Cardiac muscle cell (in vitro differentiated cells and primary cell): Measurements from ENCODE around the gene TXK. TPM values are rescaled to one million over a fixed set of nuclear protein-coding genes. Genes with fewer than 3 reads are reported as not detected.

ENCODE experiments used
- DNase-seq, 2 donors: peaks; one replicate each; pipeline versions ENCODE4 v3.0.0 to v3.0.0-alpha.2; 2010 to 2017; ENCODE audit warnings: low read depth in 1 of 2, low spot score in 1 of 2
- H3K27ac ChIP-seq: fragments of 200-600 bp; sonication (generic); 2 replicates; pipeline ENCODE4 v1.5.1; 2016
- H3K27me3 ChIP-seq: fragments of 200-600 bp; sonication (generic); 2 replicates; pipeline ENCODE4 v1.6.0; 2016; ENCODE audit warnings: control low read depth
- H3K36me3 ChIP-seq: fragments of 200-600 bp; sonication (generic); 2 replicates; pipeline ENCODE4 v1.5.1; 2016; ENCODE audit warnings: control low read depth
- H3K4me1 ChIP-seq: fragments of 200-600 bp; sonication (generic); 2 replicates; pipeline ENCODE4 v1.8.1; 2017; ENCODE audit warnings: low read depth, mild to moderate bottlenecking, mixed run types
- H3K4me3 ChIP-seq: fragments of 200-600 bp; sonication (generic); 2 replicates; pipeline ENCODE4 v1.5.1; 2016; ENCODE audit warnings: mild to moderate bottlenecking
- H3K9me3 ChIP-seq: fragments of 200-600 bp; sonication (generic); 2 replicates; pipeline ENCODE4 v1.5.1; 2017; ENCODE audit warnings: low read depth, mild to moderate bottlenecking, control low read depth
- polyA plus RNA-seq: library from polyadenylated mRNA; unstranded; fragments of >200 nt; fragmentation: Nextera tagmentation; extraction: Ambion mirVana; gene quantifications from 2 replicates; pipeline ENCODE4 v1.2.1, GENCODE V29; 2016
- total RNA-seq: library from RNA; depleted of rRNA; stranded (reverse); fragments of >200 nt; gene quantifications from 2 replicates; pipeline ENCODE4 v1.2.3, GENCODE V29; 2016
- TF ChIP-seq, protein P1 (sequence below): IDR thresholded peaks from 2 replicates; pipeline ENCODE4 v1.5.1; 2012; ENCODE audit warnings: low read depth, mild to moderate bottlenecking, low read length

The TXK gene
- total and polyA plus RNA-seq, 2 experiments from 2014 or later = 0.83 to 0.93 TPM

DNA sequence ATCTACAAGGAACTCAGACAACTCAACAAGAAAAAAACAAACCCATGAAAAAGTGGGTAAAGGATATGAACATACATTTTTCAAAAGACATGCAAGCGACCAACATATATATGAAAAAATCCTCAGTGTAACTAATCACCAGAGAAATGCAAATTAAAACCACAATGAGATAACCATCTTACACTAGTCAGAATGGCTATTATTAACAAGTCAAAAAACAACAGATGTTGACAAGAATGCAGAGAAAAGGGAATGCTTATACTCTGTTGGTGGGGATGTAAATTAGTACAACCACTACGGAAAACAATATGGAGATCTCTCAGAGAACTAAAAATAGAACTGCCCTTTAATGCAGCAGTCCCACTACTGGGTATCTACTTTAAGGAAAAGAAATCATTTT lies 105.4 kb downstream of the TXK start:
- H3K9me3 ChIP-seq = no peaks in the 10 kb centered on the region
- no peaks in the 10 kb centered on the region for H3K36me3 ChIP-seq
- no peak overlapping the region for H3K4me3 ChIP-seq
- H3K4me1 ChIP-seq = peaks cover 50% of the 10 kb centered on the region
- DNase-seq = no peak
- TF ChIP-seq, protein P1, sequence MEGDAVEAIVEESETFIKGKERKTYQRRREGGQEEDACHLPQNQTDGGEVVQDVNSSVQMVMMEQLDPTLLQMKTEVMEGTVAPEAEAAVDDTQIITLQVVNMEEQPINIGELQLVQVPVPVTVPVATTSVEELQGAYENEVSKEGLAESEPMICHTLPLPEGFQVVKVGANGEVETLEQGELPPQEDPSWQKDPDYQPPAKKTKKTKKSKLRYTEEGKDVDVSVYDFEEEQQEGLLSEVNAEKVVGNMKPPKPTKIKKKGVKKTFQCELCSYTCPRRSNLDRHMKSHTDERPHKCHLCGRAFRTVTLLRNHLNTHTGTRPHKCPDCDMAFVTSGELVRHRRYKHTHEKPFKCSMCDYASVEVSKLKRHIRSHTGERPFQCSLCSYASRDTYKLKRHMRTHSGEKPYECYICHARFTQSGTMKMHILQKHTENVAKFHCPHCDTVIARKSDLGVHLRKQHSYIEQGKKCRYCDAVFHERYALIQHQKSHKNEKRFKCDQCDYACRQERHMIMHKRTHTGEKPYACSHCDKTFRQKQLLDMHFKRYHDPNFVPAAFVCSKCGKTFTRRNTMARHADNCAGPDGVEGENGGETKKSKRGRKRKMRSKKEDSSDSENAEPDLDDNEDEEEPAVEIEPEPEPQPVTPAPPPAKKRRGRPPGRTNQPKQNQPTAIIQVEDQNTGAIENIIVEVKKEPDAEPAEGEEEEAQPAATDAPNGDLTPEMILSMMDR = no peak
- no peaks in the 10 kb centered on the region for H3K27me3 ChIP-seq
- no peak overlapping the region for H3K27ac ChIP-seq

DNA sequence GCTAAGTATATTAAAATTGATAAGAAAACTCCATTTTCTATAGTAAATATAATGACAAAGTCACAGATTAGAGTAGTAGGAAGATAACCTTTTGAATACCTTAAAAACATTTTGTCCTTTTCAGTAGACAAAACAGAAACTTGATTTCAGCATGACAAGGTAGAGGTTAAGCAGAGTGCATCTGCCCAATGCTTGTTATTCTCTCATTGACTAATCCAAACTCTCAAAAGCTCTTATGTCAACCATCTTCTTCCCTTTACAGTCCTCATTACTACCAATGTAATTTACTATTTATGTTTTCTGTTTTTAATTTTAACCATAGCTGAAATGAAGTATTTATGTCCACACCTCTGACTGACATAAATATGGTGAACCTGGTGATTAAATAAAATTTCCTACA lies 106.4 kb downstream of the TXK start:
- H3K4me1 ChIP-seq = peaks cover 44% of the 10 kb centered on the region
- no peak for DNase-seq
- no peaks in the 10 kb centered on the region for H3K36me3 ChIP-seq
- no peak overlapping the region for H3K27ac ChIP-seq
- no peaks in the 10 kb centered on the region for H3K27me3 ChIP-seq
- TF ChIP-seq, protein P1 = no peak
- H3K4me3 ChIP-seq = no peak overlapping the region
- H3K9me3 ChIP-seq = no peaks in the 10 kb centered on the region

DNA sequence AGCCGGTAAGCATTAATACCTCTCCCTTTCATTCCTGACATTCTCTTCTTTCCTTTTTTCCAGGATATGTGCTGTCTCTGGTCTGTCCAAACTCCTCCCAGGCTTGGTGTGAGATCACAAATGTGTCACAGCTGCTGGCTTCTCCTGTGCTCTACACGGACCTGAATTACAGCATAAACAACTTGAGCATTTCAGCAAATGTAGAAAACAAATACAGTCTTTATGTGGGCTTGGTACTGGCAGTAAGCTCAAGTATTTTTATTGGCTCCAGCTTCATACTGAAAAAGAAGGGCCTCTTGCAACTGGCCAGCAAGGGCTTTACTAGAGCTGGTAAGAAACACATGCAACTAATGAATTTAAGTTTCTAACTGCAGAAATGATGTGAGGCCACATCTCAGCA lies 109.0 kb downstream of the TXK start:
- TF ChIP-seq, protein P1 = no peak
- Histone ChIP-seq H3K9me3 (no peaks in the 10 kb centered on the region), H3K27ac (peak overlapping the region; percentile 83), H3K4me1 (peaks cover 24% of the 10 kb centered on the region), H3K4me3 (no peak overlapping the region), H3K27me3 (no peaks in the 10 kb centered on the region), H3K36me3 (no peaks in the 10 kb centered on the region)
- peak in 1 of 2 donors; percentile 39 for DNase-seq

DNA sequence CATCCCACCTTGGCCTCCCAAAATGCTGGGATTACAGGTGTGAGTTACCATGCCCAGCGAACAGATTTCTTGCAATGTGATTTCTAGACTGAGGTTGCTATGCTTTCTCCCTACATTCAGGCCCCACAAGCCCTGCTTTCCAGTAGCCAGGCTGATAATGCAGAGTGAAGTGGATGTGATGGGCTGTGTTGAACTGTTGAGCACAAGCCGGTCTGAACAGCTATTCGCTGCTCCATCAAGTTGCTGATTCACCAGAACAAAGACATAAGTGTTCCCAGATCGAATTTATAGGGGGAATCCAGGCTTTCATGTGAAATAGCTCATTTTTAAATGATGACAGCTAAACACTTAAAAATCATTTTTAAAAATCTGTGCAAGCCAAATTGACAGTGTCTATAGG lies 109.5 kb downstream of the TXK start:
- H3K9me3 ChIP-seq = no peaks in the 10 kb centered on the region
- TF ChIP-seq, protein P1 = no peak
- no peaks in the 10 kb centered on the region for H3K36me3 ChIP-seq
- peaks cover 23% of the 10 kb centered on the region for H3K4me1 ChIP-seq
- H3K27me3 ChIP-seq = no peaks in the 10 kb centered on the region
- H3K4me3 ChIP-seq = no peak overlapping the region
- peak overlapping the region; percentile 83 for H3K27ac ChIP-seq
- DNase-seq = peak in 1 of 2 donors; percentile 39

DNA sequence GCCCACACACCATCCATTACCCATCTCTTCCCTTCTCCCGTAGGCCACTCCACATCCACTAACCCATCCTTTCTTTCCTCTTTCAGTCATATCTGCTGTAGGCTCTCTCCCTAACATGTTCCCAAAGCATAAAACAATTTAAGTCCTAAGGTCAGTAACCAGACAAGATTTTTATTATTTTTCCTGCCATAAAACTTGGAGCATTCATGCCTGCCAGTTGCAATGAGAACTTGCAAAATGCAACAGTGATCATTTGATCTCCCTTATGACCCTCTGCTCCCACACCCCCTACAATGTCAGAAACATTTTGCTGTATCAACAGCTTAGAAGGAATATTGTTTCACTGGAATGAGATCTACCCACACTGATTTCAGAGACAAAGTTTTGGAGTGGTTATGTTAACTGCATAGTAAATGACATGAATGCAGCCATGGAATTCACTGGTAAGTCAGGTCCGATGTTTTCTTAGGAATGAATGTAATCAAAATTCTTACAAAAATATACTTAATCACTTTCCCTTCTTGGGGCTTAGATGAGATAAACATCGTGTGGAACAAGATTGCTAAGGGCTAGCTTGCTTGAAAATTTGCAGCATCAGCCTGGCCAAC lies 111.8 kb downstream of the TXK start:
- H3K9me3 ChIP-seq = no peaks in the 10 kb centered on the region
- TF ChIP-seq, protein P1 = no peak
- peaks cover 7% of the 10 kb centered on the region for H3K27me3 ChIP-seq
- H3K4me1 ChIP-seq = peaks cover 16% of the 10 kb centered on the region
- H3K4me3 ChIP-seq = no peak overlapping the region
- no peaks in the 10 kb centered on the region for H3K36me3 ChIP-seq
- H3K27ac ChIP-seq = no peak overlapping the region
- DNase-seq = no peak
